ENCODE data around the gene THBS2. TPM values are rescaled to one million over a fixed set of nuclear protein-coding genes. Genes with fewer than 3 reads are reported as not detected.
A peak's percentile ranks its signal among the peaks of the same experiment; 100 is the strongest.

The THBS2 gene
- total and polyA plus RNA-seq, 4 donors: 5.5 to 35.4 (median 24.1) TPM

GRCh38 chr6:169255643-169256042 lies 2.0 kb upstream of the THBS2 start:
- Histone ChIP-seq H3K4me1 (ENCODE audit: control insufficient read depth in 5 of 5, insufficient read depth in 5 of 5, low read length in 5 of 5) (peaks cover 0 to 17% (median 7%) of the 10 kb centered on the region in 5 donors), H3K27me3 (ENCODE audit: control insufficient read depth in 3 of 3, insufficient read depth in 3 of 3, low read length in 2 of 3) (peaks cover 0 to 53% (median 24%) of the 10 kb centered on the region in 3 donors), H3K4me3 (no peak overlapping the region), H3K9me3 (ENCODE audit: control insufficient read depth in 4 of 4, insufficient read depth in 3 of 4, low read length in 3 of 4) (peaks cover 0 to 5% (median 0%) of the 10 kb centered on the region in 4 donors), H3K27ac (ENCODE audit: low read depth in 1 of 2, low read length in 1 of 2) (no peak overlapping the region), H3K9ac (ENCODE audit: insufficient read depth in 1 of 2, low read length in 2 of 2) (no peak overlapping the region), H3K36me3 (ENCODE audit: control insufficient read depth in 4 of 4, insufficient read depth in 4 of 4, low read length in 4 of 4) (no peaks in the 10 kb centered on the region)
- WGBS, 2 donors: 78 to 81% methylated on average over 10 of the region's 10 CpGs
- no peak for TF ChIP-seq CTCF (IDR thresholded peaks at IDR 0.05; ENCODE audit: control extremely low read depth, extremely low read depth)
- ATAC-seq (ENCODE audit: insufficient read depth, low FRiP score): no peak
- DNase-seq: no peak

GRCh38 chr6:169254456-169255316 lies 1.0 kb upstream of the THBS2 start:
- no peak overlapping the region for H3K4me3 ChIP-seq
- H3K4me1 ChIP-seq (ENCODE audit: control insufficient read depth in 5 of 5, insufficient read depth in 5 of 5, low read length in 5 of 5): peaks cover 0 to 17% (median 7%) of the 10 kb centered on the region in 5 donors
- DNase-seq (no peak), ATAC-seq (ENCODE audit: insufficient read depth, low FRiP score) (no peak)
- peaks cover 0 to 5% (median 0%) of the 10 kb centered on the region in 4 donors for H3K9me3 ChIP-seq (ENCODE audit: control insufficient read depth in 4 of 4, insufficient read depth in 3 of 4, low read length in 3 of 4)
- no peak for TF ChIP-seq CTCF (IDR thresholded peaks at IDR 0.05; ENCODE audit: control extremely low read depth, extremely low read depth)
- no peak overlapping the region for H3K27ac ChIP-seq (ENCODE audit: low read depth in 1 of 2, low read length in 1 of 2)
- H3K27me3 ChIP-seq (ENCODE audit: control insufficient read depth in 3 of 3, insufficient read depth in 3 of 3, low read length in 2 of 3): peaks cover 0 to 53% (median 24%) of the 10 kb centered on the region in 3 donors
- H3K9ac ChIP-seq (ENCODE audit: insufficient read depth in 1 of 2, low read length in 2 of 2): no peak overlapping the region
- 23 to 24% methylated on average over 19 of the region's 19 CpGs for WGBS, 2 donors
- H3K36me3 ChIP-seq (ENCODE audit: control insufficient read depth in 4 of 4, insufficient read depth in 4 of 4, low read length in 4 of 4): no peaks in the 10 kb centered on the region

- peak overlapping the region in 1 of 2 donors; percentile 59 for H3K9ac ChIP-seq (ENCODE audit: insufficient read depth in 1 of 2, low read length in 2 of 2)
Measured at GRCh38 chr6:169252505-169253189, 999 bp downstream of the THBS2 start.

More at GRCh38 chr6:169252505-169253189, 999 bp downstream of the THBS2 start:
- ATAC-seq (ENCODE audit: insufficient read depth, low FRiP score) (no peak), DNase-seq (peak; percentile 46 to 81 (median 57))
- Histone ChIP-seq H3K4me1 (ENCODE audit: control insufficient read depth in 5 of 5, insufficient read depth in 5 of 5, low read length in 5 of 5) (peaks cover 0 to 17% (median 7%) of the 10 kb centered on the region in 5 donors), H3K4me3 (peak overlapping the region; percentile 11), H3K9me3 (ENCODE audit: control insufficient read depth in 4 of 4, insufficient read depth in 3 of 4, low read length in 3 of 4) (peaks cover 0 to 5% (median under 1%) of the 10 kb centered on the region in 4 donors), H3K27me3 (ENCODE audit: control insufficient read depth in 3 of 3, insufficient read depth in 3 of 3, low read length in 2 of 3) (peaks cover 0 to 53% (median 24%) of the 10 kb centered on the region in 3 donors), H3K27ac (ENCODE audit: low read depth in 1 of 2, low read length in 1 of 2) (no peak overlapping the region), H3K36me3 (ENCODE audit: control insufficient read depth in 4 of 4, insufficient read depth in 4 of 4, low read length in 4 of 4) (peaks cover 0 to 5% (median 0%) of the 10 kb centered on the region in 4 donors)
- TF ChIP-seq CTCF (IDR thresholded peaks at IDR 0.05; ENCODE audit: control extremely low read depth, extremely low read depth): no peak
- 6 to 16% methylated on average over 14 of the region's 14 CpGs for WGBS, 2 donors

All from lung (tissue), 12 donors.